Skeletal muscle cell (primary cell): Measurements from ENCODE around the gene GPSM3.
A peak's percentile ranks its signal among the peaks of the same experiment; 100 is the strongest.
"Not testable (repeated sequence)": the region's sequence is repeated elsewhere in the genome, so short reads cannot be mapped to it uniquely, and the experiment has no call there.

Source experiments
- DNase-seq: peaks from one replicate; pipeline ENCODE4 v3.0.0-alpha.2; 2010; ENCODE audit warnings: low read depth
- H3K4me3 ChIP-seq: 2 replicates; pipeline ENCODE4 v1.5.1; 2011; ENCODE audit warnings: low read depth, mild to moderate bottlenecking, control low read depth, low read length, moderate library complexity

GPSM3 gene

DNA sequence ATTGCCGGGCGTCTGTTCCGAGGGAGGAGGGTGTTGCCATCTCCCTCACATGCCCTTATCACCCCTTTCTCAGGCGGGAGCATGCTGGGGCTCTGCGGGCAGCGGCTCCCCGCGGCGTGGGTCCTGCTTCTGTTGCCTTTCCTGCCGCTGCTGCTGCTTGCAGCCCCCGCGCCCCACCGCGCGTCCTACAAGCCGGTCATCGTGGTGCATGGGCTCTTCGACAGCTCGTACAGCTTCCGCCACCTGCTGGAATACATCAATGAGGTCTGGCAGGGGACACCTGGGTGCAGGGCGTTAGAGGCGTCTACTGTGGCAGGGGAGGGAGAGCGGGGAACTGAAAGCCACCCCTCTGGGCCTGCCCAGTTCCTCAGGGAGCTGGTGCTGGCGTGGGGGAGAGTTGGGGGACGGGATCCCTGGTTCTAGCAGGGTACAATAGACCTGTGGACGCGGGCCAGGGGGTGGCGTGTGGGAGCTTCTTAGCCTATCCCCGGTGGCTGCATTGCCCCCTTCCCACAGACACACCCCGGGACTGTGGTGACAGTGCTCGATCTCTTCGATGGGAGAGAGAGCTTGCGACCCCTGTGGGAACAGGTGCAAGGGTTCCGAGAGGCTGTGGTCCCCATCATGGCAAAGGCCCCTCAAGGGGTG lies 37.8 kb downstream of the GPSM3 start:
- DNase-seq = no peak
- peak overlapping the region; percentile 78 for H3K4me3 ChIP-seq

DNA sequence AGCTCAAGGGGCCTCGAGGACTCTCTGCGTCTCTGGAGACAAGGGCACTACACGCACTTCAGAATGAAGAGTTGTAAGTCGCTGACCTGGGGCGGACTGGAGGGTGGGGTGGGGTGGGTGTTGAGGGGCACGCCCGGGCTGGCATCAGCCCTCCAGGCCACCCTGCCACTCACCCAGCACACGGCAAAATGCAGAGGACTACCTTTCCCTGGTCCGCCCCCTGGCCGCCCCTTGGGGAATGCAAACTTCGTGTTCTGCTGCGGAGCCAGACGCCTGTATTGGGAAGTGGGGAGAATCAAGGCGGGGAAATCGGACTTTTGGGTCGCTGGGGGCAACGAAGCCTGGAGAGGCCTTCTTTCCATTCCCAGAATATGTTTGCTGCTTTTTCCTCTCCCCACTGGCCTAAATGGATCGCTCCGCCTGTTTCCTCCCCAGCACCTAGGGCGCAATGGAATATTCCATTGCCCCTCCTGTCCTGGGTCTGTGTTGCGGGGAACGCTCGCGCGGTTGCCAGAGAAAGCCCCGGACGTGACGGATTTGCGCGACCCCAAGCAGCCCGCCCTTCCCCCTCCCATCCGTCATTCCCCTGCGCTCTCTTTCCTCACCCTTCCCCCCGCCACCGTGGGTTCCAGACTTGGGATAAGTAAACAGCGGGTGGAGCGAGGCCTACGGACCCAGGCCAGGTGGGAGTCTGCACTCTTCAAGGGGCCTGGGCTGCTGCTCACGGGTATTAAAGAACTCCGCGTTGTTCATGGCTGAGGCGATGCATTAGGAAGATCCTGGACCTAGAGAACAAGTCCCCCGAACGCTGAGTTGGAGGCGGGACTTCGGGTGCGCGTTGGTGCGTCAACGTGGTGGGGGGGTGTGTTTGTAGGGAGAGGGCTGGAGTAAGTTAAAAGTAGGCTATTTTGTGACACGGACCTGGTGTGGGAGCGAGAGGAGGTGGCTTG lies 38.6 kb downstream of the GPSM3 start, which contains the start of gene PPT2:
TSS of gene PPT2 (plus strand) at position 578 of the 950 bp plus-strand sequence. CDS start 454 bp downstream, outside the sequence.
- peak within 1 kb of the TSS; percentile 78 for H3K4me3 ChIP-seq

DNA sequence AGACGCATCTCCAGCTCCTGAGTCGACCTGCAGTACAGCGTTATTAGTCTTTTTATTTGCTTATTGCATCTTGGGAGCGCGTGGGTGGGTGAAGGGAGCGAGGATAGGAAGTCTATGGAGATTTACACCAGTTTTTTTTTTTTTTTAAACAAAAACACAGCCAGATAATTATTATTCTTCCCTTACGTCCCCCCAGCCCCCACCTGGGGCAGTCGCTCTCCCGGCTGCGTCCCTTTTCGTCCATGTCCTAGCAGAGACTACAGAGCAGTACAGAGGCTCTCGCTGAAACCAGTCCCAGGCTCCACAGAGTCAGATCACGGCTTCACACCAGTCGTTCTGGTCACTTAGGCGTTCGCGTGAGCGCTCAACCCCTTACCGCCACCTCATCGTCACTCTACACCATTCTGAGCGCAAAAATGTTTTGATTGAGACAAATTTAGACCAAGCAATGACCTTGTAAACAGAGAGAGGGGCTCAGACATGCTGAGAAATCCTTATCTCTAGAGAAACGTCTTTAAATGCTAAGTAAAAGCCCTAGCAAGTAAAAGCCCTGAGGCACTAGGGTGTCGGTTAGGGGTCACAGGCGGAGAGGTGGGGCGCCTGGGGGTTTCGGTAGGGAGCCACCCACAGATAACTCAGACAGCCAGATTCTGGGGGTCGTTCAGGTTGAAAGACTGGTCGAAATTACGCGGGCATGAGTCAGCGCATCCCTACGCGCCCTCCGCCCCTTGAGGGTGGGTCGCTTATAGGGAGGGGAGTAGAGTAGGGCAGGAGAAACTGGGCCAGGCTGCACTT lies 39.5 kb downstream of the GPSM3 start:
- peak overlapping the region; percentile 78 for H3K4me3 ChIP-seq
- DNase-seq = no peak

More for the DNA sequence above, 38.6 kb downstream of the GPSM3 start, which contains the start of gene PPT2:
- peak; percentile 88 for DNase-seq

DNA sequence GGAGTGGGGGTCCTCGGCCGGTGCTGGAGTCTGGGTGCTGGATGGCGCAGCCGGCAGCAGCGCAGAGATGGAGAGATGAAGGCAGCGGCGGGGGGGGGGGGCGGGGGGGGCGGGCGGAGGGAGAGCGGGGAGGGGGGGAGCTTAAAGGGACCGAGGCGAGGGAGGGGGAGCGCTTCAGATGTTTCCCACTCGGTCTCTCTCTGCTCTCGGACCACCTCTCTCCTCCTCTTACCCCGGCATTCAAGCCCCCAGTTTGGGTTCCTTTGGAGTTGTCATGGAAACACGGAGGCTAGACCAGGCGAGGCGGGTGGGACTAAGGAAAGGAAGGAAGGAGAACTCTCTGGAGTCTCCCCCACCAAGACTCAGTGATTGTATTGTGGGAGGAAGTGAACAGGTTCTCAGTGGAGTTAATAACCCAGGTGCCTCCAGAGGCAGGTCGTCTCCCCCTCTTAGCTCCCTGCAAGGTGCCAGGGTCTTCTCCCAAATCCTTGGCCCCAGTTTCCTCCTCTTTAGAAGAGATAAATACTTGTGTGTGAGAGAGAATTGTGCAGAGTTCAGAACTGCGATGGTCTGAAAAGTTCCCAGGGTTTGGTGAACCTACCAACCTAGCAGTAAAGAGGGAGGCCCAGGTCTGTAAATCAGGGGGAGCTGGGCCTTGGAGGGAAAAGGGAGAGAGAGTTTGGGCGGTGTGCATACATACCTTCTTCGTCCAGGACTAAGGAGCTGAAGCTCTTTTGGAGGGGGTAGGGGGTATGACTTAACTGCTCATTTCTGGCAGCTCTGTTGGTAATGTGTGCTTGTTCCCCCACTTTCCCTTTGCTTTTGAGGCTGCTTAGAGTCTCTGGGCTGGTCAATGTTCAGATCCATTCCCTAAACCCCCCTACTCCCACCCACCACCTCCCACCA lies 40.3 kb downstream of the GPSM3 start, which contains the start of gene PRRT1:
TSS of gene PRRT1 (minus strand) at position 77 of the 906 bp plus-strand sequence. CDS start 112 bp downstream, outside the sequence.
- H3K4me3 ChIP-seq = peak within 1 kb of the TSS; percentile 78
- no peak for DNase-seq

DNA sequence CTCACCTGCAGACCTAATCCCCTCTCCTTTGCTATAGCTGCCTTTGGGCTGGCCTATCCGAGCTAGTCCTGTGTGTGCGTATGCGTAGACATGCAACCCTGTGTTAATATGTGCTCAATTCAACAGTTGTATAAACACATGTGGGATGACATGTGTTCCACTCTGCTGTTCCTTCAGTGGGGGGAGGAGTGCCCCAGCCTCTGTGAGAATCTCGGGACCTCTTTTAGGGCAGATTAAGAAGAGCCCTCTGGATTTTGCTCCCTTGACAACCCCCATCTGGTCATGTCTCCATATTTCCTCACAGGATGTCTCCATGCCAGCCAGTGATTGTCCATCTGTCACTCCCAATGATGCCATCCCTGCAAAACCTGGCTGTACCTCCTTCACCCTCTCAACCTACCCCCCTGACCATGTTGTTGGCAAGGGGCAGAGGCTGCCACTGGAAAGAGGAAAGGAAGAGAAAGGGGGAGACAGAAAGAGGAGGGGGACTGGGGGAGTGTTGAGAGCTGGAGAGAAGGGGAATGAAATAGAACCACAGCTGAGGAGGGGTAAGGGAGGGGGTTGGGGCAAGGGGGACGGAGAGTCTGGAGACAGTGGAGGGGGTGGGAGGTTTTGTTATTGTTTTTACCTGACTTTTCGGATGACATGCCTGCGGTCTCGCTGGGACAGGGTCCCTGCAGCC lies 41.1 kb downstream of the GPSM3 start:
- DNase-seq = no peak
- H3K4me3 ChIP-seq = peak overlapping the region; percentile 78

DNA sequence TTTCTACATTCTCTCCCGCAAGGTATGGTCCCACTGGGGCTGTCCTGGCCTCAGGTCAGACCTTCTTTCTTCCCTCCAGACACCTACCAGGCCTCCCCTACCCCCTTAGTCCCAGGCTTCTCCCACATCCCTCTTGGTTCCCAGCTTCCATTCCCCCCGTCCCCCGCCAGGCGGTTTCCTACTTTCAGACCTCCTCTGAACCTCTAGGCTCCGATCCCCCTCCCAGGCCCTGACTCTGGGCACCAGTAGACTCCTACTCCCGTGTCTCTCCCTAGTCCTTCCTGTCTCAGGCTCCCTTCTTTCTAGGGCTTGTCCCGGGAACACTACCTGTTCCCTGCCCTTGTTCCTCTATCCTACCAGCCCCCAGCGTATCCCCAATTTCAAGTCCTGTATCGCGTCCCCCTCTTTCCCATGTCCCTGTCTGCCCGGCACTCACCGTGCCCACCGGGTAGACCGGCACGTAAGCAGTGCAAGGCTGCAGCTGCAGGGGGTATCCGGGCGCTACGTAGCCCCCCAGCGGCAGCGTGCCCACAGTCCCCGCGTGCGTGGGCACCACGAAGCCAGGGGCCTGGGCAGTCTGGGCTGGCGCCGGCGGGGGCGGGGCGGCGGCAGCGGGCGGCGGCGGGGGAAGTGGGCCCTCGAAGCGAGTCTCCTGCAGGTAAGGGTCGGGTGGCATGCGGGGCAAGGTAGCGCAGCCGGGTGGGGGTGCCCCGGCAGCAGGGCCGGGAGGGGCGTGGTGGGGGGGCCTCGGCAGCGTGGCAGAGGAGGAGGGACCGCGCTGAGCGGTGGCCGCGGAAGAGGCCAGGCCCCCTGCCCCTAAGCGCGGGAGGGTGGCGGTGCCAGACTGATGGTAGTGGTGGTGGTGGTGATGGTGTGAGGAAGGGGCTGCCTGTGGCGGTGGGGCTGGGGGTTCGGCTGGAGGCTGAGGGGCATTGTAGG lies 42.2 kb downstream of the GPSM3 start:
- DNase-seq = no peak
- H3K4me3 ChIP-seq = no peak overlapping the region

DNA sequence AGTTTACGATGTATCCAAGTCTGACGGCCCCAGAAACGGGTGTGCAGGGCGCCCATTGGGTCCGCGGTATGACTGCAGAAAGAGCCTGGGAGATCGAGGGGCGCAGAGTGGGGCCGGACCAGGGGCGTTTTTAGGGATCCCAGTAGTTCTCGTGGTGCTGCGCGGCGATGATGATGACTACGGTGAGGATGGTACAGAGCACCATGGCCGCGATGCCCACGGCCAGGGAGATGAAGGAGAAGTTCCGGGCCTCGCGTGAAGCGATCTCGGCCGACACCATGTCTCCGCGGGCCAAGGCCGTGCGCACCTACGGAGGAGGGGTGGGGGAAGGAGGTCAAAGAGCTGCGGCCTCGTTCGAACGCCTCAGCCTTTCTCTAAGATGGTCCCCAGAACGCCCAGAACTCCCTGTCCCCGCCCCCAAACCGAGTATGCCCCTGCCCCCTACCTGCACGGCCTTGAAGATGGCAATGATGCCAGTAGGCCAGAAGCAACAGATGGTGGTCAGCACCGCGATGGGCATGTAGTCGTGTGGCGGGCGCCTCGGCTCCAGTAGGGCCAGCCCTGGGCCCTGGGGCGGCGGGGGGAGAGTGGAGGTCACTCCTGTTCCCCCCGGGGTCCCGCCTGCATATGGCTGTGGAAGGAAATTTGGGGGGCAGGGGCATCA lies 43.2 kb downstream of the GPSM3 start:
- H3K4me3 ChIP-seq = peak overlapping the region; percentile 20

DNA sequence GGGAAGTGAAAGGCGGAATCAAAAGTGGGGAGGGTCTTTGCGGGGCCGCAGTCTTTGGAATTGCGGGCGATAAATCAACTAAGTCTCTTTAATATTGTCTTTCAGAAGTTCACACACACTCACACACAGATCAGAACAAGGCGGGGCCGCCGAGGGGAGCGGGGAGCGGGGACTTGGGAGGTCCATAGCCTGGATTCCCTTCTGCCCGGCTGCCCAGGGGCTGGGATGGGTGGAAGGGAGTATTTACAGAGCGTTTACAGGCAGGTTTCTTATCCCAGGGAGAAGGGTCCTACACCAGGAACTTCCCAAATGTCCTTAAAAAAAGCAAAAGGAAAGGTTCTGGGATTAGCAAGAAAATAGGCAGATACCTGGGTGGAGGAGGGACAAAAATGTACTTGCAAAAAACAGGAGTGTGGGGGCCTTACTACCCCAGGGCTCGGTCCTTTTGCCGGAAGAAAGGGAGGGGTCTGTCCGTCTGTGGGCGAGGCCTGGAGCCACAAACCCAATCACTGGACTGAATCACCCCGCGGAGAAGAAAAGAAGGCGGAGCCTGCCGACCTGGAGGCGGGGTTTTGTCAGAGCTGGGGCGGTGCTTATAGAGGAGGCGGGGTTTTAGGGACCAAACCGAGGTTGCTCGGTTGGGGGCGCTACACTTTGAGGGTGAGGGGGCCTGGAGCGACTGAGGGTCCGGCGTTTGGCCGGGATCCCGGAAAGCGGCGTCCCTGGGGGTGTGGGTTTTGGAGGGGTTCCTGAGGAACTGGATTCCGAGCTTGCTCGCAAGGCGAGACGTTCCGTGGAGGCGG lies 44.0 kb downstream of the GPSM3 start:
- H3K4me3 ChIP-seq = peak overlapping the region; percentile 21
- DNase-seq = no peak

More for the DNA sequence above, 43.2 kb downstream of the GPSM3 start:
- DNase-seq = no peak

DNA sequence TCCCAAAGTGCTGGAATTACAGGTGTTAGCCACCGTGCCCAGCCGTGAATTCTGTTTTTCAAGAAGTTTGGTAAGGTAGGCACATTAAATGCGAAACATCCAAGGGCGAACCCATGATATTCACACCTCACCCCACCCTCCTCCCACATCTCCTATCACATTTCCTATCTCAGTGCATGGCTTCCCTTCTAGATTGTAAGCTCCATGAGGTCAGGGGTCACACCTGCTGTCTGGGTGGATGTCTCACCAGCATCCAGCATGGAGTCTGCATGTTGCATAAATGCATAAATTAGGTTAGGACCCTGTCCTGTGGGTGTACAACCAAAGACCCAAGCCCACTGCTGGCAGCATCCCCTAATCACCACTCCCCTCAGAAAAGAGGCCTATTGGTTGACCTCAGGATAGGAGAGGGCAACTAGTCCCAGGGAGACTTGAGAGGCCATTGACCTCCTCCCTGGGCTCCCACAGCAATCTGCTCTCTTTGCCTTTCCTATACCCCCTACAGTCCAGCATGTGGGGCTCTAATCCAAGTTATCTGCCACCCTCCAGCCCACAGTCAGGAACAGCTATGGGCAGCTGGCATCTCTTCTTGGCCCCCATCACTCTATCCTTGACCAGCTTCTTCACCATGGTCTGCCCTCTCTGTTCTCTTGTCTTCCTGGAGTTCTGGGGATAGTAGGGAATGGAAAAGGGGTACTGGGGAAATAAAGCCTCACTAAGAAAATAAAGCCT lies 44.9 kb downstream of the GPSM3 start:
- DNase-seq = no peak
- H3K4me3 ChIP-seq = no peak overlapping the region

DNA sequence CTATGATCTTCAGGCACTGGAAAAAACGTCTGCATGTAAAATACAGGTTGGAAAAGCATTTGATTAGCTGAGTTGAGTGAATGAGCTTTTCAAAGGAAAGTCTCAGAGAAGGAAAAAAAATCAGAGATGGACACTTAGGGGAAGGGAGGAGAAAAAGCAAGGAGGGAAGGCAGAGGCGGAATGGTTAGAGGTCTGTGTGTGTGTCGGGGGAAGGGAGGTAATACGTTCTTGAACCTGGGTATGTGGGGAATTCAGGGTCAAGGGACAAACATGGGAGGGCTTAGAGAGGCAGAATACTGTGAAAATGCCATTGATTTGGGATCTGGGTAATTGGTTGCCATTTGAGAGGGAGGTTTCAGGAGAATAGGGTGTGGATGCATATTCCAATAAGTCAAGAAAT lies 45.8 kb downstream of the GPSM3 start:
- no peak overlapping the region for H3K4me3 ChIP-seq
- no peak for DNase-seq

DNA sequence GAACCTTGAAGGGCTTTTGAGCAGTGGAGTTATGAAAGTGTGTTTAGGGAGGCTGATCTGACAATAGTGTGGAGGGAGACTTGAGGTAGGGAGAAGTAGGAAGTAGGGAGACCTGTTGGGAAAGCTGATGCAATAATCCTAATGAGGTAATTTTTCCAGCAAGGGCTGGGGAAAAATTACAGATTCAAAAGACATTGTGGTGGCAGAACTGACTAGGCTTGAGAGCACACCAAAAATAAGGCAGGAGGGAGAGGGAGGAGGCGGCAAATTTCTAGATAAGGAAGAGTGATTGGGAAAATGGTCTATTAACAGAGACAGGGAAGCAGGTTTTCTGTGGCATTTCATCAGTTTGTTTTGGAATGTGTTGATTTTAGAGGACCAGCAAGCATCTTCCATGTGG lies 46.2 kb downstream of the GPSM3 start:
- no peak overlapping the region for H3K4me3 ChIP-seq
- DNase-seq = no peak

DNA sequence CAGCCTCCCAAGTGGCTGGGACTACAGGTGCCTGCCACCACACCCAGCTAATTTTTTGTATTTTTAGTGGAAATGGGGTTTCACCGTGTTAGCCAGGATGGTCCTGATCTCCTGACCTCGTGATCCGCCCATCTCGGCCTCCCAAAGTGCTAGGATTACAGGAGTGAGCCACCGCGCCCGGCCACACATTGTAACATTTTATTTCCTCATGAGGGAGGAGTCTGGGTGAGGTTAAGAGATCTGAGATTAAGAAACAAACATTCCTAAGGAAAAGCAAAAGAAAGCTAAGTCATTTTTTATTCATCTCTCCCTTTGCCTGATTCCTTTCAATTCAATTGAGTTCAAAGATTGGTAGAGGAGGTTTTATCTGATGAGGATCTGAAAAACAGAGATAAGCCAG lies 48.2 kb downstream of the GPSM3 start:
- not testable (repeated sequence) for H3K4me3 ChIP-seq, DNase-seq
